ENCODE results near the gene WWTR1.

Gene WWTR1

DNA sequence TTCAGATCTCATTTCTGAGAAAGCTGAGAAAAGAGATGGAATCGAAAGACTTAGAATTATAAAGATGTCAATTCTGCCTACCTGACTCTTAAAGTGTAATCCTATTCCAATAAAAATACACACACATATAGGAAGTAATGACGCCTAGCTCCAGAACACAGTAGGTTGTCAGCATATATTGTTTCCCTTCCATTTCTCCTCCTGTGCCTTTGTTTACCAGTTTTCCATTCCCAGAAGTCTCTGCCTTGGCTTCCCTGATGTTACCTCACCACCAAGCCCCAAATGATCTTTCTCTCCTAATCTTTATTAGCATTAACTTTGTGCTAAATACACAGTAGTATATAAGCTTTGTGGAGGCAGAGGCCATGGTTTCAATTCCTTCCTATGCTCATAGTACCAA, 143.4 kb downstream of the WWTR1 start:
- TF ChIP-seq TAF1 (IDR thresholded peaks at IDR 0.05; ENCODE audit: borderline replicate concordance, insufficient read depth, low read length) (no peak), FOXP2 (optimal IDR thresholded peaks at IDR 0.05; ENCODE audit: borderline replicate concordance, extremely low read depth, extremely low read length, insufficient read depth) (no peak), POLR2AphosphoS5 (IDR thresholded peaks at IDR 0.05; ENCODE audit: low read depth, low read length) (no peak), SIN3A (IDR thresholded peaks at IDR 0.05; ENCODE audit: borderline replicate concordance, insufficient read depth, low read length) (no peak)
- TF ChIP-seq, protein P1, sequence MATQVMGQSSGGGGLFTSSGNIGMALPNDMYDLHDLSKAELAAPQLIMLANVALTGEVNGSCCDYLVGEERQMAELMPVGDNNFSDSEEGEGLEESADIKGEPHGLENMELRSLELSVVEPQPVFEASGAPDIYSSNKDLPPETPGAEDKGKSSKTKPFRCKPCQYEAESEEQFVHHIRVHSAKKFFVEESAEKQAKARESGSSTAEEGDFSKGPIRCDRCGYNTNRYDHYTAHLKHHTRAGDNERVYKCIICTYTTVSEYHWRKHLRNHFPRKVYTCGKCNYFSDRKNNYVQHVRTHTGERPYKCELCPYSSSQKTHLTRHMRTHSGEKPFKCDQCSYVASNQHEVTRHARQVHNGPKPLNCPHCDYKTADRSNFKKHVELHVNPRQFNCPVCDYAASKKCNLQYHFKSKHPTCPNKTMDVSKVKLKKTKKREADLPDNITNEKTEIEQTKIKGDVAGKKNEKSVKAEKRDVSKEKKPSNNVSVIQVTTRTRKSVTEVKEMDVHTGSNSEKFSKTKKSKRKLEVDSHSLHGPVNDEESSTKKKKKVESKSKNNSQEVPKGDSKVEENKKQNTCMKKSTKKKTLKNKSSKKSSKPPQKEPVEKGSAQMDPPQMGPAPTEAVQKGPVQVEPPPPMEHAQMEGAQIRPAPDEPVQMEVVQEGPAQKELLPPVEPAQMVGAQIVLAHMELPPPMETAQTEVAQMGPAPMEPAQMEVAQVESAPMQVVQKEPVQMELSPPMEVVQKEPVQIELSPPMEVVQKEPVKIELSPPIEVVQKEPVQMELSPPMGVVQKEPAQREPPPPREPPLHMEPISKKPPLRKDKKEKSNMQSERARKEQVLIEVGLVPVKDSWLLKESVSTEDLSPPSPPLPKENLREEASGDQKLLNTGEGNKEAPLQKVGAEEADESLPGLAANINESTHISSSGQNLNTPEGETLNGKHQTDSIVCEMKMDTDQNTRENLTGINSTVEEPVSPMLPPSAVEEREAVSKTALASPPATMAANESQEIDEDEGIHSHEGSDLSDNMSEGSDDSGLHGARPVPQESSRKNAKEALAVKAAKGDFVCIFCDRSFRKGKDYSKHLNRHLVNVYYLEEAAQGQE (IDR thresholded peaks at IDR 0.05; ENCODE audit: insufficient read depth in 1 of 2, low read depth in 2 of 2, low read length in 2 of 2), result no peak

DNA sequence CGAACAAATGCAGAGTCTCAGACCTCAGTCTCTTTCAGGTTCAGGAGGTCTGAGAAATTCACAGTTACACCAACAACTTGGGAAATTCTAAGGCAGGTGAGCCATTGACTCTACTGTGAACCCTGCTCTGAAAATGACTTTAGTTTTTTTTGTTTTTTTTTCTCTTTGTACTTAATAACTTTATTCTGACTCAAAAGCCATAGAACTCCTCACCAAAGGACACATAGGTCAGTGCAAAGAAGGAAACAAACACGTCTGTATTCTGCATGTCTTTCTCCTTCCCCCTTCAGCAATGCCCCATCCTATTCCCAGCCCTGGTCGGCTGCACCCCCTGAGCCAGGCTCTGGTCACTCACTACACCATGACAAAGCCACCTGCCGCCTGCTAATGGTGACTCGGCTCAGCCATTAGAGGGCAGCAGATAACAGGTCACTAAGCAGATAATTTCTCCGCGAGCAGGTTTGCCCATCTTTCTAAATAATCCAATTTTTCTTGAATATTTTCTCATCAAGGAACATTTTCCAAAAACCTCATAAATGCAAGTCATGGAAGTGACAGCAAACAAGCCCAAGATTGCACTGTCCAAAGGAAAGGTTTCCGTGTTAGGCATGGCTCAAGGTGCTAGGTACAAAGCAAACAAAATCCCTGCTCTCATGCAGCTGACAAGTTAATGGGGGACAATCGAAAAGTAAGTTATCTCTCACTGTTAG, 145.6 kb downstream of the WWTR1 start:
- TF ChIP-seq SIN3A (IDR thresholded peaks at IDR 0.05; ENCODE audit: borderline replicate concordance, insufficient read depth, low read length), result no peak
- no peak for TF ChIP-seq POLR2AphosphoS5 (IDR thresholded peaks at IDR 0.05; ENCODE audit: low read depth, low read length)
- no peak for TF ChIP-seq FOXP2 (optimal IDR thresholded peaks at IDR 0.05; ENCODE audit: borderline replicate concordance, extremely low read depth, extremely low read length, insufficient read depth)

DNA sequence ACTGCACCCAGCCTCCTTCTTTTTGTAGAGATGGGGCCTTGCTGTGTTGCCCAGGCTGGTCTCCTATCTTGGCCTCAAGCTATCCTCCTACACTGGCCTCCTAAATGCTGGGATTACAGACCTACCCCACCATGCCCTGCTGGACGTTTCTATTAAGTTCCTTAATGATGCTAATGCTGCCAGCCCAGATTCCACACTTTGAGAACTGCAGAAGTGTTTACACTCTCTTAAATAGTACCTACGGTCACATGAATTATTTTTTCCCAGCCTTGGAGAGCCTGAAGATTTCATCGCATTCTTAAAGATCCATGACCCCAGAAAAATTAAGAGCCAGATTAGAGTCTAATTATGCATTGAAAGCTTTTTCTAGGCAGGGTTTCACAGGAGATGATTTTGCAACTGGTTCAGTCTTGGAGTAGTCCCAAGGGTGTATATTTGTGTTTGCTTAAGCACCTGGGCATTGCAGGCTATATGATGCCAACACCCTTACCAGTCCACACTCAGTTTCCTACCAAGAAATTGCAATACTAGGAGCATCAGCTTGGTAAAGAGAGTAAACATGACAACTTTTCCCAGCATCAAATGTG, 146.7 kb downstream of the WWTR1 start:
- TF ChIP-seq FOXP2 (optimal IDR thresholded peaks at IDR 0.05; ENCODE audit: borderline replicate concordance, extremely low read depth, extremely low read length, insufficient read depth) (no peak), SIN3A (IDR thresholded peaks at IDR 0.05; ENCODE audit: borderline replicate concordance, insufficient read depth, low read length) (no peak), POLR2AphosphoS5 (IDR thresholded peaks at IDR 0.05; ENCODE audit: low read depth, low read length) (no peak), TAF1 (IDR thresholded peaks at IDR 0.05; ENCODE audit: borderline replicate concordance, insufficient read depth, low read length) (no peak)
- TF ChIP-seq, protein P1 (IDR thresholded peaks at IDR 0.05; ENCODE audit: insufficient read depth in 1 of 2, low read depth in 2 of 2, low read length in 2 of 2), result no peak

DNA sequence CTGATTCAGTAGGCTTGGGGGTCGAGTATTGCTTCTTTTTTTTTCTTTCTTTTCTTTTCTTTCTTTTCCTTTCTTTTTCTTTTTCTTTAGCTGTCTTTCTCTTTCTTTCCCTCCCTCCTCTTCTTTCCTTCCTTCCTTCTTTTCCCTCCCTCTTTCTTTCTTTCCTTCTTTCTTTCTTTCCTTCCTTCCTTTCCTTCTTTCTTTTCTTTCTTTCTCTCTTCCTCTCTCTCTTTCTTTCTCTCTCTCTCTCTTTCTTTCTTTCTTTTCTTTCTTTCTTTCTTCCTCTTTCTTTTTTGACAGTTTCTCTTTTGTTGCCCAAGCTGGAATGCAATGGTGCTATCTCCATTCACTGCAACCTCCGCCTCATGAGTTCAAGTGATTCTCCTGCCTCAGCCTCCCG, 147.3 kb downstream of the WWTR1 start:
- TF ChIP-seq TAF1 (IDR thresholded peaks at IDR 0.05; ENCODE audit: borderline replicate concordance, insufficient read depth, low read length) (no peak), SIN3A (IDR thresholded peaks at IDR 0.05; ENCODE audit: borderline replicate concordance, insufficient read depth, low read length) (no peak), POLR2AphosphoS5 (IDR thresholded peaks at IDR 0.05; ENCODE audit: low read depth, low read length) (no peak), FOXP2 (optimal IDR thresholded peaks at IDR 0.05; ENCODE audit: borderline replicate concordance, extremely low read depth, extremely low read length, insufficient read depth) (no peak)
- TF ChIP-seq, protein P1 (IDR thresholded peaks at IDR 0.05; ENCODE audit: insufficient read depth in 1 of 2, low read depth in 2 of 2, low read length in 2 of 2), result no peak

DNA sequence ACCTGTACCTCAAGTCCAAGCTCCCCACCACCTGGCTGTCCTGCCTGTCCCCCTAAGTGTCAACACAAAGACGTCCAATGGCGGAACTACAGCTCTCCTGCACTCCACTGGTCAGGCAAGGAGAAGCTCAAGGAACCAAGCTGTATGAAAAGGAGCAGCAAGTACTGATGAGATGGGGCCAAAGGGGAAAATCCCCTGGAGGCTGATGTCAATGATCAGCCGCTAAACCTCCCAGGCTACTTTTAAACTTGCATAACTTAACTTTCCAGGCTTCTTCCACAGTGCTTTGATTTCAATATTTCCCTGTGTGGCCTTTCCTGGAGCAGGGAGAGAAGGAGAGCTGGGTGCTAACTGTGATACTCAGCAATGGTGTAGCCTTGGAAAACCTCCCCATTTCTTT, 148.3 kb downstream of the WWTR1 start:
- TF ChIP-seq, protein P1 (IDR thresholded peaks at IDR 0.05; ENCODE audit: insufficient read depth in 1 of 2, low read depth in 2 of 2, low read length in 2 of 2), result no peak
- TF ChIP-seq TAF1 (IDR thresholded peaks at IDR 0.05; ENCODE audit: borderline replicate concordance, insufficient read depth, low read length) (no peak), POLR2AphosphoS5 (IDR thresholded peaks at IDR 0.05; ENCODE audit: low read depth, low read length) (no peak), SIN3A (IDR thresholded peaks at IDR 0.05; ENCODE audit: borderline replicate concordance, insufficient read depth, low read length) (no peak), FOXP2 (optimal IDR thresholded peaks at IDR 0.05; ENCODE audit: borderline replicate concordance, extremely low read depth, extremely low read length, insufficient read depth) (no peak)

Measured in PFSK-1 (cell line).